CD14-positive monocyte (primary cell): ENCODE data around the gene LYVE1. TPM values are rescaled to one million over a fixed set of nuclear protein-coding genes. Genes with fewer than 3 reads are reported as not detected.

Experiments used
- DNase-seq, 3 donors: peaks; one replicate each; pipeline ENCODE4 v3.0.0-alpha.2; 2011 to 2022
- H2AFZ ChIP-seq: 2 replicates; pipeline ENCODE4 v1.6.0; 2012; ENCODE audit warnings: mild to moderate bottlenecking, low read depth, low read length, inconsistent platforms; ENCODE audit not compliant: insufficient read depth, poor library complexity, severe bottlenecking
- H3K27ac ChIP-seq, 2 donors: 1 replicate in 1 of 2; 2 replicates in 1 of 2; pipeline ENCODE4 v1.5.1; 2012 to 2013; ENCODE audit warnings: low read length in 2 of 2, control low read depth in 1 of 2, inconsistent platforms in 1 of 2, low read depth in 1 of 2, mild to moderate bottlenecking in 1 of 2
- H3K27me3 ChIP-seq, 2 donors: one replicate each; pipeline versions ENCODE4 v1.6.0 to v1.6.1; 2011 to 2013; ENCODE audit warnings: low read length in 2 of 2; ENCODE audit not compliant: control insufficient read depth in 2 of 2, insufficient read depth in 2 of 2
- H3K36me3 ChIP-seq, 2 donors: replicated peaks in 1 of 2; 1 replicate in 1 of 2; 2 replicates in 1 of 2; pipeline versions ENCODE4 v1.5.1 to v1.6.1; 2012 to 2013; ENCODE audit warnings: low read length in 2 of 2, control low read depth in 1 of 2, inconsistent platforms in 1 of 2, mild to moderate bottlenecking in 1 of 2; ENCODE audit not compliant: insufficient read depth in 2 of 2, control insufficient read depth in 1 of 2
- H3K4me1 ChIP-seq, 2 donors: 1 replicate in 1 of 2; 2 replicates in 1 of 2; pipeline versions ENCODE4 v1.5.1 to v1.6.1; 2012 to 2013; ENCODE audit warnings: low read length in 2 of 2, control low read depth in 1 of 2, inconsistent platforms in 1 of 2, mild to moderate bottlenecking in 1 of 2, moderate library complexity in 1 of 2; ENCODE audit not compliant: insufficient read depth in 2 of 2, control insufficient read depth in 1 of 2
- H3K4me2 ChIP-seq: replicated peaks from 2 replicates; pipeline ENCODE3; 2012; ENCODE audit warnings: low read length, moderate library complexity, mild to moderate bottlenecking; ENCODE audit not compliant: poor library complexity, severe bottlenecking; ENCODE audit errors: extremely low read depth
- H3K4me3 ChIP-seq, 3 experiments: fragments of 200-600 bp in 1 of 3; sonication (generic) in 1 of 3; replicated peaks in 1 of 3; 1 replicate in 2 of 3; 2 replicates in 1 of 3; pipeline ENCODE4 v1.5.1; 2011 to 2013; ENCODE audit warnings: low read length in 3 of 3, mild to moderate bottlenecking in 3 of 3, control low read depth in 2 of 3, low read depth in 2 of 3, inconsistent platforms in 1 of 3, moderate library complexity in 1 of 3
- H3K79me2 ChIP-seq: 2 replicates; pipeline ENCODE4 v1.6.0; 2012; ENCODE audit warnings: mild to moderate bottlenecking, control low read depth, inconsistent platforms, low read length, moderate library complexity; ENCODE audit not compliant: insufficient read depth
- H3K9ac ChIP-seq: 2 replicates; pipeline ENCODE4 v1.6.0; 2017; ENCODE audit warnings: low read length, mild to moderate bottlenecking; ENCODE audit not compliant: insufficient read depth, poor library complexity, severe bottlenecking
- H3K9me3 ChIP-seq, 2 donors: replicated peaks in 1 of 2; 1 replicate in 1 of 2; 2 replicates in 1 of 2; pipeline versions ENCODE4 v1.5.1 to v1.6.1; 2012 to 2013; ENCODE audit warnings: low read length in 2 of 2, control low read depth in 1 of 2; ENCODE audit not compliant: control insufficient read depth in 1 of 2, insufficient read depth in 1 of 2
- H4K20me1 ChIP-seq: 2 replicates; pipeline ENCODE4 v1.6.0; 2012; ENCODE audit warnings: mild to moderate bottlenecking, low read length, control low read depth, moderate library complexity; ENCODE audit not compliant: insufficient read depth
- H3K27ac Mint-ChIP-seq, 7 donors: one replicate each; pipeline ENCODE4 v1.8.0; 2020; ENCODE audit warnings: mild to moderate bottlenecking in 7 of 7, mixed read lengths in 7 of 7, moderate library complexity in 6 of 7, inconsistent platforms in 2 of 7
- H3K27me3 Mint-ChIP-seq, 3 donors: one replicate each; pipeline ENCODE4 v1.8.0; 2021 to 2022; ENCODE audit warnings: low read depth in 3 of 3, mild to moderate bottlenecking in 3 of 3, mixed read lengths in 3 of 3, moderate library complexity in 3 of 3, inconsistent platforms in 1 of 3
- H3K36me3 Mint-ChIP-seq, 2 donors: one replicate each; pipeline ENCODE4 v1.8.0; 2020; ENCODE audit warnings: mixed read lengths in 2 of 2, inconsistent platforms in 1 of 2, mild to moderate bottlenecking in 1 of 2
- H3K4me1 Mint-ChIP-seq: one replicate; pipeline ENCODE4 v1.8.0; 2020; ENCODE audit warnings: mild to moderate bottlenecking, mixed read lengths
- H3K4me3 Mint-ChIP-seq, 2 donors: one replicate each; pipeline ENCODE4 v1.8.0; 2020; ENCODE audit warnings: mild to moderate bottlenecking in 2 of 2, mixed read lengths in 2 of 2, moderate library complexity in 1 of 2
- H3K9me3 Mint-ChIP-seq, 7 donors: one replicate each; pipeline ENCODE4 v1.8.0; 2020 to 2022; ENCODE audit warnings: mixed read lengths in 7 of 7, mild to moderate bottlenecking in 6 of 7, moderate library complexity in 6 of 7, inconsistent platforms in 2 of 7
- CTCF ChIP-seq: fragments of 200-600 bp; IDR thresholded peaks from one replicate; pipeline ENCODE4 v1.8.0; 2022; ENCODE audit warnings: antibody characterized with exemption, mild to moderate bottlenecking
- WGBS: methylation state at CpG from one replicate; pipeline ENCODE4 v1.1.5; 2013; ENCODE audit warnings: missing lambda C conversion rate; ENCODE audit not compliant: insufficient coverage; 5-methylcytosine and 5-hydroxymethylcytosine counted together
- intact Hi-C, 2 donors: fragments of 100-400 bp; cut with micrococcal nuclease; formaldehyde crosslinking; loops; one replicate each; pipeline versions ENCODE4 v1.15.0 to v1.15.1; 2023
- polyA plus RNA-seq, 3 donors: library from polyadenylated mRNA; depleted of rRNA in 1 of 3; unstranded in 2 of 3; stranded (reverse) in 1 of 3; fragments of 300-500 nt in 2 of 3; fragments of >200 nt in 1 of 3; fragmentation: Illumina TruSeq in 2 of 3; gene quantifications; 1 replicate in 2 of 3; 2 replicates in 1 of 3; pipeline ENCODE4 v1.2.3, GENCODE V29; 2012 to 2021

LYVE1 gene
- polyA plus RNA-seq, 3 donors: 0.07 to 0.31 TPM; not detected in 1

GRCh38 chr11:10564030-10564429 is 4.4 kb downstream of the LYVE1 start:
- Mint-ChIP-seq H3K36me3 (no peaks in the 10 kb centered on the region), H3K27ac (no peak overlapping the region), H3K9me3 (peaks cover 0 to 3% (median 2%) of the 10 kb centered on the region in 7 donors), H3K4me1 (peaks cover 29% of the 10 kb centered on the region), H3K27me3 (peaks cover 0 to 4% (median 2%) of the 10 kb centered on the region in 3 donors), H3K4me3 (no peak overlapping the region)
- no peaks in the 10 kb centered on the region for H4K20me1 ChIP-seq
- intact Hi-C loops: no loop called here
- H3K4me2 ChIP-seq: no peak overlapping the region
- no peaks in the 10 kb centered on the region for H3K27me3 ChIP-seq
- H2AFZ ChIP-seq: no peak overlapping the region
- no peaks in the 10 kb centered on the region for H3K9me3 ChIP-seq
- H3K9ac ChIP-seq: no peak overlapping the region
- no peaks in the 10 kb centered on the region for H3K79me2 ChIP-seq
- H3K4me3 ChIP-seq: no peak overlapping the region
- H3K36me3 ChIP-seq: no peaks in the 10 kb centered on the region
- no peak overlapping the region for H3K27ac ChIP-seq
- 87% methylated on average over 2 of the region's 3 CpGs for WGBS
- TF ChIP-seq CTCF: no peak
- peaks cover 18 to 23% of the 10 kb centered on the region in 2 donors for H3K4me1 ChIP-seq
- no peak for DNase-seq

- Histone ChIP-seq H3K79me2 (no peaks in the 10 kb centered on the region), H4K20me1 (no peaks in the 10 kb centered on the region), H2AFZ (no peak overlapping the region), H3K9me3 (no peaks in the 10 kb centered on the region), H3K9ac (no peak overlapping the region), H3K36me3 (no peaks in the 10 kb centered on the region), H3K4me1 (peaks cover 18 to 23% of the 10 kb centered on the region in 2 donors), H3K27me3 (no peaks in the 10 kb centered on the region), H3K4me2 (no peak overlapping the region), H3K27ac (no peak overlapping the region), H3K4me3 (no peak overlapping the region)
- no peak for TF ChIP-seq CTCF
- peaks cover 0 to 2% (median 2%) of the 10 kb centered on the region in 3 donors for H3K27me3 Mint-ChIP-seq
- H3K9me3 Mint-ChIP-seq: peaks cover 0 to 3% (median 2%) of the 10 kb centered on the region in 7 donors
- H3K4me3 Mint-ChIP-seq: no peak overlapping the region
- H3K36me3 Mint-ChIP-seq: no peaks in the 10 kb centered on the region
- no peak for DNase-seq
- intact Hi-C loops: no loop called here
- no peak overlapping the region for H3K27ac Mint-ChIP-seq
- H3K4me1 Mint-ChIP-seq: peaks cover 29% of the 10 kb centered on the region
- 100% methylated on average over 1 of the region's 1 CpG for WGBS
Observed at GRCh38 chr11:10561947-10562346, 6.5 kb downstream of the LYVE1 start.
